Kidney (tissue), 14 donors: ENCODE measurements around the gene DNAL4. TPM values are rescaled to one million over a fixed set of nuclear protein-coding genes. Genes with fewer than 3 reads are reported as not detected.
A peak's percentile ranks its signal among the peaks of the same experiment; 100 is the strongest.

Experiments used
- DNase-seq, 5 donors: peaks; one replicate each; pipeline ENCODE4 v3.0.0-alpha.2; 2013 to 2020
- FAIRE-seq: peaks from 2 replicates; lab custom pipeline; 2012; peaks lifted over from hg19 to GRCh38; lab: Jason Lieb, UNC
- H3K27ac ChIP-seq, 2 donors: one replicate each; pipeline ENCODE4 v1.7.0; 2013; ENCODE audit warnings: low read depth in 2 of 2, low read length in 2 of 2, inconsistent platforms in 1 of 2
- H3K27me3 ChIP-seq: one replicate; pipeline ENCODE4 v1.7.1; 2013; ENCODE audit warnings: low read length, inconsistent platforms; ENCODE audit not compliant: control insufficient read depth, insufficient read depth
- H3K36me3 ChIP-seq, 3 donors: one replicate each; pipeline versions ENCODE4 v1.7.0 to v1.7.1; 2013; ENCODE audit warnings: low read length in 3 of 3, control low read depth in 1 of 3, inconsistent platforms in 1 of 3; ENCODE audit not compliant: insufficient read depth in 3 of 3, control insufficient read depth in 2 of 3
- H3K4me1 ChIP-seq, 3 donors: one replicate each; pipeline versions ENCODE4 v1.7.0 to v1.7.1; 2013; ENCODE audit warnings: low read length in 3 of 3, inconsistent platforms in 1 of 3, low read depth in 1 of 3; ENCODE audit not compliant: control insufficient read depth in 2 of 3, insufficient read depth in 2 of 3
- H3K4me3 ChIP-seq, 3 donors: one replicate each; pipeline versions ENCODE4 v1.7.0 to v1.8.1; 2013; ENCODE audit warnings: low read length in 3 of 3, control low read depth in 1 of 3, inconsistent platforms in 1 of 3
- H3K9ac ChIP-seq, 3 donors: one replicate each; pipeline versions ENCODE4 v1.7.0 to v1.7.1; 2013; ENCODE audit warnings: low read length in 3 of 3, control low read depth in 1 of 3, inconsistent platforms in 1 of 3
- H3K9me3 ChIP-seq, 3 donors: one replicate each; pipeline versions ENCODE4 v1.7.0 to v1.7.1; 2013; ENCODE audit warnings: low read length in 3 of 3, control low read depth in 1 of 3, inconsistent platforms in 1 of 3; ENCODE audit not compliant: control insufficient read depth in 2 of 3, insufficient read depth in 1 of 3
- CTCF ChIP-seq: IDR thresholded peaks from 3 replicates; pipeline ENCODE4 v1.5.1; 2012; ENCODE audit warnings: mild to moderate bottlenecking, moderate library complexity, borderline replicate concordance; ENCODE audit not compliant: insufficient read depth; ENCODE audit errors: extremely low read depth
- intact Hi-C: fragments of 100-400 bp; cut with DNase I; formaldehyde crosslinking; loops from one replicate; pipeline ENCODE4 v1.11.1; 2022
- polyA plus RNA-seq: library from polyadenylated mRNA; stranded (reverse); fragments of 350-450 nt; fragmentation: Illumina TruSeq; extraction: RNeasy Lipid Tissue Mini Kit (QIAGEN cat#74804); gene quantifications from one replicate; pipeline ENCODE4 v1.2.3, GENCODE V29; 2014; ENCODE audit warnings: low read depth, low replicate concordance; ENCODE audit not compliant: insufficient read depth
- total RNA-seq: library from RNA; stranded (reverse); fragmentation: NEBNext Ultra II Directional; extraction: Animal tissue kit (Norgen Biotek cat#: 25700); gene quantifications from one replicate; pipeline ENCODE4 v1.2.1, GENCODE V29; 2021
- donor health status: control.
- donor health status: control.
- donor health status: control.
- donor health status: control.
- donor health status: control.
- donor health status: DM: yes; HTN: yes; CAD: no.
- donor health status: Normal renal cell carcinoma (clear cell type).

DNAL4 gene
- total and polyA plus RNA-seq, 2 donors from 2014 or later, result 26.5 to 39.7 TPM

- FAIRE-seq, result no peak
- DNase-seq, result peak in 4 of 5 donors; percentile 66 to 75 (median 72)
Measured at GRCh38 chr22:38766076-38766777, 27.7 kb downstream of the DNAL4 start.

GRCh38 chr22:38762551-38762983 is 31.4 kb downstream of the DNAL4 start:
- TF ChIP-seq CTCF, result no peak
- FAIRE-seq (no peak), DNase-seq (peak in 4 of 5 donors; percentile 66 to 76 (median 70))

More at GRCh38 chr22:38766076-38766777, 27.7 kb downstream of the DNAL4 start:
- Histone ChIP-seq H3K4me3 (no peak overlapping the region), H3K27ac (no peak overlapping the region), H3K4me1 (peaks cover 0 to 3% (median 0%) of the 10 kb centered on the region in 3 donors), H3K36me3 (no peaks in the 10 kb centered on the region), H3K9me3 (peaks cover 0 to 2% (median 0%) of the 10 kb centered on the region in 3 donors), H3K9ac (no peak overlapping the region), H3K27me3 (no peaks in the 10 kb centered on the region)
- TF ChIP-seq CTCF, result peak; percentile 70
- intact Hi-C loops, result loop anchor here (10.0 kb wide), 1 partner anchor 79 kb away; the partner anchor contains the start of gene NPTXR

GRCh38 chr22:38761202-38762162 is 32.5 kb downstream of the DNAL4 start:
- no peak for DNase-seq
- Histone ChIP-seq H3K4me1 (peaks cover 0 to 7% (median 3%) of the 10 kb centered on the region in 3 donors), H3K27me3 (no peaks in the 10 kb centered on the region), H3K9me3 (peaks cover 0 to 2% (median 0%) of the 10 kb centered on the region in 3 donors), H3K36me3 (no peaks in the 10 kb centered on the region), H3K27ac (no peak overlapping the region), H3K9ac (no peak overlapping the region), H3K4me3 (peak overlapping the region in 1 of 3 donors; percentile 4)
- no peak for TF ChIP-seq CTCF
- intact Hi-C loops, result loop anchor here (10.0 kb wide), 1 partner anchor 83 kb away; the partner anchor contains the start of gene NPTXR
- FAIRE-seq, result no peak

More at GRCh38 chr22:38762551-38762983, 31.4 kb downstream of the DNAL4 start:
- intact Hi-C loops, result loop anchor here (10.0 kb wide), 1 partner anchor 82 kb away; the partner anchor contains the start of gene NPTXR
- Histone ChIP-seq H3K4me1 (peaks cover 0 to 3% (median 0%) of the 10 kb centered on the region in 3 donors), H3K4me3 (no peak overlapping the region), H3K36me3 (no peaks in the 10 kb centered on the region), H3K27me3 (no peaks in the 10 kb centered on the region), H3K9ac (no peak overlapping the region), H3K27ac (no peak overlapping the region), H3K9me3 (peaks cover 0 to 2% (median 0%) of the 10 kb centered on the region in 3 donors)
